OCI-LY1 (cell line): ENCODE results near the gene BEND7.

ENCODE experiments used
- CTCF ChIP-seq: fragments of 200-600 bp; sonication (generic), shearing (Covaris generic); IDR thresholded peaks from 2 replicates; pipeline ENCODE4 v1.5.1; 2017; ENCODE audit warnings: mild to moderate bottlenecking, antibody characterized with exemption, low read length, moderate library complexity, mixed read lengths
- EZH2 ChIP-seq: fragments of 200-600 bp; sonication (generic), shearing (Covaris generic); IDR thresholded peaks from 2 replicates; pipeline ENCODE4 v1.8.0; 2017; ENCODE audit warnings: borderline replicate concordance, mixed run types, mild to moderate bottlenecking, antibody characterized with exemption, low read length, moderate library complexity, mixed read lengths

- no peak for TF ChIP-seq CTCF
- TF ChIP-seq EZH2: no peak
Measured at GRCh38 chr10:13527864-13528122, 1.0 kb downstream of the BEND7 start.
